GM12874 (cell line): ENCODE data around the gene KRT37.

ENCODE experiments used
- CTCF ChIP-seq: IDR thresholded peaks from 2 replicates; pipeline ENCODE4 v1.5.1; 2011; ENCODE audit warnings: low read depth, mild to moderate bottlenecking, control low read depth, low read length, moderate library complexity; ENCODE audit not compliant: insufficient read depth

KRT37 gene

DNA sequence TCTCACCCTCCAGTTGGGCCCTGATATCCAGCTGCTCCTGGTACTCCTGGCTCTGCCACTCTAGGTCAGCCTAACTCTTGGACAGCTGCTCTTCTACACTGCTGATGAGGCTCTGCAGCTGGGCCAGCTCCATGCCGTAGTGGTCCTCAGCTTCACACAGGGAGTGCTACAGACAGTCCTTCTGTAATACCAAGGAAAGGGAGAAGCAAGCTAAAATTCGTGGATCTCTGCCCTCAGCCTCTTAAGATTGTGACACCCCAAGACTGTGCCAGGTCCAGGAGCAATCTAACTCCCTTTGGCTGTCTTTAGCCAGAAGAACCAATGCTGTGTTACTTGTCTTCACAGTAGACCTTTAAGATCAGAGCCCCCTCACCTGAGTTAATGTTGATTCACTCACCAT, 24.1 kb upstream of the KRT37 start:
- TF ChIP-seq CTCF: no peak

DNA sequence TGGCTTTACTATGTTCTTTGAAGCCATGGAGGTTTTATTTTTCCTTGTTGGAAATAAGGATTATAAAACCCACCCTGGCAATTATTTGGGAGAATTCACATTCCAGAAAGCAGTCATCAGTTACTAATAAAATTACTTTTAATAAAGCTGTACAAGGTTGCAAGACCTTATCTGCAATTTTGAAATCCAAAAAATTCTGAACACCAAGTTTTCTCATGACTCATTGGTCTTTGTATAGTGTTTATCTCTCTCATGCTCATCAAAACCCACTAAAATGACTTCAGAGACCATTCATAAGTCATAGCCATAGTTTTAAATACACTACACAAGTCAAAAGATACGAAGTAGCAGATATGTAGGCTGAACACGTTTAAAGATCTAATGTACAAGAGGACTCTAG, 22.4 kb upstream of the KRT37 start:
- TF ChIP-seq CTCF: no peak

GRCh38 chr17:41444640-41445039, 20.3 kb upstream of the KRT37 start:
- no peak for TF ChIP-seq CTCF

DNA sequence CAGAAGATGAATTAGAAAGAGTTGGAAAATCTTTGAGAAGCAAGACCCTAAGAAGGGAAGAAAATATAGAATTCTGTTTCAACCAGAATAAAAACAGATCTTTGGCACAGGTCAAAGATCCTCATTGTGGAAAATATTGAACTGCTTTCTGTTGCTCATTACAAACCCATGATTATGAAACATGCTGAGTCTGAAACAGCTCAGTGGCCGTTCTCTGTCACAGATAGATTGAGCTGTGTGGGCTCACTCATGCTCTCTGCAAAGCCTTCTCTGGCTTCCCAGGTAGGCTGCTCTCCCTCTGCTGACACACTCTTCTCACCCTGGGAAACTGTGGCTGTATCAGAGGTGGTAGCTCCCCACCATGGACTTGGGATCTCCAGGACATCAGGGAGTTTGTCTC, 19.8 kb upstream of the KRT37 start:
- TF ChIP-seq CTCF: no peak

DNA sequence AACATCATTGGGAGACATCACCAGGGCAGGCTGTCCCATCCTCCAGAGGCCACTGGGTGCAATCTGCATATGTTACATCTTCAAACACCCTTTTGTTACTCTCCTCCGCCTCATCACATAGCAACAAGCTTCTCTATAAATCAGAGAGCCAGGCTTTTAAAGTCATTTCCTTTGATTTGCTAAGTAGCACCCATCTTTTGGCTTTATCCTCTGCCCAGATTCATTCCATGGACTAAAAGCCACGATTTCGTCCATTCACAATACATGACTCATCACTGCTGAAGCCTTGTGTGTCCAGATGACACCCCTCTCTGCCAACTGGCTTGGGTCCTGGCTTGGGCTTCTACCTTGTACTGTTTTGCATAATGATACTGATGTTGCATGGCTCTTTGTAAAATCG, 18.4 kb upstream of the KRT37 start:
- TF ChIP-seq CTCF: no peak

- TF ChIP-seq CTCF: no peak
These were observed 16.2 kb upstream of the KRT37 start, which contains the start of gene KRT38 for GRCh38 chr17:41440531-41441033. Gene KRT38 (minus strand): TSS chr17:41440983. CDS start chr17:41440921, 62 bp downstream.

GRCh38 chr17:41439375-41439774, 15.0 kb upstream of the KRT37 start:
- no peak for TF ChIP-seq CTCF
